Measurements from ENCODE around the gene PRSS48.
"Not testable (repeated sequence)": the region's sequence is repeated elsewhere in the genome, so short reads cannot be mapped to it uniquely, and the experiment has no call there.

The PRSS48 gene

GRCh38 chr4:151321586-151321985 is 44.6 kb downstream of the PRSS48 start:
- DNase-seq = no peak

- DNase-seq = not testable (repeated sequence)
These were observed 45.2 kb downstream of the PRSS48 start for GRCh38 chr4:151322161-151322560.

GRCh38 chr4:151322570-151322969 is 45.6 kb downstream of the PRSS48 start:
- DNase-seq = no peak

- no peak for DNase-seq
These were observed 46.7 kb downstream of the PRSS48 start for GRCh38 chr4:151323667-151324066.

- DNase-seq = no peak
These were observed 47.3 kb downstream of the PRSS48 start for GRCh38 chr4:151324124-151324751.

GRCh38 chr4:151324752-151325110 is 47.8 kb downstream of the PRSS48 start:
- no peak for DNase-seq

GRCh38 chr4:151325111-151325948 is 48.4 kb downstream of the PRSS48 start, which contains the start of gene SH3D19:
TSS of gene SH3D19 (minus strand) at chr4:151325605. CDS start at chr4:151325352, 253 bp downstream.
- DNase-seq = no peak

GRCh38 chr4:151325949-151326246 is 48.9 kb downstream of the PRSS48 start:
- DNase-seq = no peak

- no peak for DNase-seq
These were observed 52.5 kb downstream of the PRSS48 start for GRCh38 chr4:151329217-151330007.

GRCh38 chr4:151331276-151332042 is 54.5 kb downstream of the PRSS48 start:
- no peak for DNase-seq

GRCh38 chr4:151339467-151339866 is 62.5 kb downstream of the PRSS48 start:
- no peak for DNase-seq

GRCh38 chr4:151340751-151341385 is 63.9 kb downstream of the PRSS48 start:
- no peak for DNase-seq
